H9 (cell line): ENCODE results near the gene VPS54. TPM values are rescaled to one million over a fixed set of nuclear protein-coding genes. Genes with fewer than 3 reads are reported as not detected.

Experiments used
- DNase-seq: peaks from one replicate; pipeline ENCODE4 v3.0.0-alpha.2; 2017
- H2AFZ ChIP-seq: one replicate; pipeline ENCODE4 v1.6.1; 2013; ENCODE audit warnings: mild to moderate bottlenecking, low read length, control low read depth, moderate library complexity
- H2AK5ac ChIP-seq: 2 replicates; pipeline ENCODE4 v1.6.1; 2013; ENCODE audit warnings: low read length, control low read depth, mixed read lengths; ENCODE audit not compliant: insufficient read length
- H2BK120ac ChIP-seq: one replicate; pipeline ENCODE4 v1.6.1; 2013; ENCODE audit warnings: low read depth, mild to moderate bottlenecking, low read length, control low read depth, inconsistent platforms; ENCODE audit not compliant: poor library complexity, severe bottlenecking
- H2BK12ac ChIP-seq: 2 replicates; pipeline ENCODE4 v1.6.1; 2013; ENCODE audit warnings: low read length, control low read depth, mixed read lengths, low read depth; ENCODE audit not compliant: insufficient read length
- H2BK15ac ChIP-seq: 2 replicates; pipeline ENCODE4 v1.6.1; 2013; ENCODE audit warnings: low read depth, low read length, control low read depth
- H2BK20ac ChIP-seq: one replicate; pipeline ENCODE4 v1.6.1; 2013; ENCODE audit warnings: low read depth, mild to moderate bottlenecking, low read length, control low read depth, inconsistent platforms; ENCODE audit not compliant: poor library complexity, severe bottlenecking
- H2BK5ac ChIP-seq: 2 replicates; pipeline ENCODE4 v1.6.1; 2013; ENCODE audit warnings: low read length, control low read depth, mixed read lengths; ENCODE audit not compliant: insufficient read length
- H3K14ac ChIP-seq: 2 replicates; pipeline ENCODE4 v1.6.1; 2013; ENCODE audit warnings: low read length, control low read depth; ENCODE audit not compliant: insufficient read depth
- H3K18ac ChIP-seq: 2 replicates; pipeline ENCODE4 v1.6.1; 2013; ENCODE audit warnings: low read depth, mild to moderate bottlenecking, mixed read lengths, low read length, control low read depth; ENCODE audit not compliant: insufficient read length
- H3K23ac ChIP-seq: 2 replicates; pipeline ENCODE4 v1.6.1; 2013; ENCODE audit warnings: low read length, control low read depth, mixed read lengths, low read depth; ENCODE audit not compliant: insufficient read length
- H3K23me2 ChIP-seq: 2 replicates; pipeline ENCODE4 v1.6.1; 2013; ENCODE audit warnings: low read depth, mild to moderate bottlenecking, mixed read lengths, low read length, control low read depth; ENCODE audit not compliant: insufficient read length, poor library complexity, severe bottlenecking
- H3K27ac ChIP-seq: 2 replicates; pipeline ENCODE4 v1.5.1; 2013; ENCODE audit warnings: low read length, control low read depth, mixed read lengths, low read depth; ENCODE audit not compliant: insufficient read length
- H3K27me3 ChIP-seq: 2 replicates; pipeline ENCODE4 v1.6.1; 2013; ENCODE audit warnings: low read length, control low read depth, inconsistent platforms; ENCODE audit not compliant: insufficient read depth
- H3K4ac ChIP-seq: 2 replicates; pipeline ENCODE4 v1.6.1; 2013; ENCODE audit warnings: low read depth, mild to moderate bottlenecking, control low read depth, inconsistent platforms, low read length, moderate library complexity
- H3K4me1 ChIP-seq: 2 replicates; pipeline ENCODE4 v1.6.1; 2013; ENCODE audit warnings: low read length, control low read depth, inconsistent platforms; ENCODE audit not compliant: insufficient read depth
- H3K4me2 ChIP-seq: 2 replicates; pipeline ENCODE4 v1.6.1; 2013; ENCODE audit warnings: low read length, control low read depth, mixed read lengths; ENCODE audit not compliant: insufficient read length, insufficient read depth
- H3K56ac ChIP-seq: 2 replicates; pipeline ENCODE4 v1.6.1; 2013; ENCODE audit warnings: low read depth, mild to moderate bottlenecking, mixed read lengths, low read length, control low read depth; ENCODE audit not compliant: insufficient read length
- H3K79me1 ChIP-seq: 2 replicates; pipeline ENCODE4 v1.6.1; 2013; ENCODE audit warnings: low read depth, mild to moderate bottlenecking, moderate library complexity, low read length, control low read depth, inconsistent platforms; ENCODE audit not compliant: insufficient read depth, poor library complexity, severe bottlenecking
- H3K79me2 ChIP-seq: 2 replicates; pipeline ENCODE4 v1.6.1; 2013; ENCODE audit warnings: low read length, control low read depth, inconsistent platforms; ENCODE audit not compliant: insufficient read depth
- H3K9ac ChIP-seq: 2 replicates; pipeline ENCODE4 v1.6.1; 2013; ENCODE audit warnings: low read length, control low read depth, mixed read lengths; ENCODE audit not compliant: insufficient read length; ENCODE audit errors: extremely low read depth
- H3K9me3 ChIP-seq: one replicate; pipeline ENCODE4 v1.6.1; 2013; ENCODE audit warnings: low read depth, low read length, inconsistent platforms; ENCODE audit not compliant: control insufficient read depth
- H3T11ph ChIP-seq: one replicate; pipeline ENCODE4 v1.6.1; 2013; ENCODE audit warnings: mild to moderate bottlenecking, low read length, control low read depth, inconsistent platforms
- H4K20me1 ChIP-seq: one replicate; pipeline ENCODE4 v1.6.1; 2013; ENCODE audit not compliant: control insufficient read depth, insufficient read length, insufficient read depth
- H4K5ac ChIP-seq: 2 replicates; pipeline ENCODE4 v1.6.1; 2013; ENCODE audit warnings: low read depth, mild to moderate bottlenecking, mixed read lengths, low read length, control low read depth; ENCODE audit not compliant: insufficient read length
- H4K8ac ChIP-seq: replicated peaks from 2 replicates; pipeline ENCODE4 v1.6.1; 2013; ENCODE audit warnings: low read length, control low read depth, mixed read lengths, low read depth; ENCODE audit not compliant: insufficient read length
- H4K91ac ChIP-seq: 2 replicates; pipeline ENCODE4 v1.6.1; 2013; ENCODE audit warnings: low read depth, mild to moderate bottlenecking, moderate library complexity, mixed read lengths, low read length, control low read depth; ENCODE audit not compliant: insufficient read length
- H3K27ac Mint-ChIP-seq, 3 experiments: 2 replicates in 2 of 3; 3 replicates in 1 of 3; pipeline ENCODE4 v1.8.0; 2020 to 2021; ENCODE audit warnings: mixed read lengths in 3 of 3, mild to moderate bottlenecking in 1 of 3, moderate library complexity in 1 of 3
- H3K27me3 Mint-ChIP-seq: 2 replicates; pipeline ENCODE4 v1.8.0; 2021; ENCODE audit warnings: low read depth, mild to moderate bottlenecking, moderate library complexity, mixed read lengths
- H3K36me3 Mint-ChIP-seq, 3 experiments: 2 replicates in 2 of 3; 3 replicates in 1 of 3; pipeline ENCODE4 v1.8.0; 2020 to 2021; ENCODE audit warnings: low read depth in 3 of 3, mixed read lengths in 3 of 3; ENCODE audit not compliant: insufficient read depth in 1 of 3
- H3K4me1 Mint-ChIP-seq, 2 experiments: 2 replicates each; pipeline ENCODE4 v1.8.0; 2020; ENCODE audit warnings: mixed read lengths in 2 of 2
- H3K4me3 Mint-ChIP-seq, 2 experiments: 2 replicates in 1 of 2; 3 replicates in 1 of 2; pipeline ENCODE4 v1.8.0; 2020 to 2021; ENCODE audit warnings: mild to moderate bottlenecking in 2 of 2, mixed read lengths in 2 of 2, moderate library complexity in 1 of 2
- H3K9me3 Mint-ChIP-seq, 2 experiments: 2 replicates in 1 of 2; 3 replicates in 1 of 2; pipeline ENCODE4 v1.8.0; 2020; ENCODE audit warnings: mild to moderate bottlenecking in 2 of 2, mixed read lengths in 2 of 2, moderate library complexity in 1 of 2
- WGBS: extraction: QIAGEN DNeasy Blood & Tissue Kit; methylation state at CpG from one replicate; pipeline ENCODE4 v1.1.7; 2013; ENCODE audit warnings: missing lambda C conversion rate, low lambda C conversion rate, mixed read lengths; ENCODE audit not compliant: insufficient read length; ENCODE audit errors: extremely low coverage; 5-methylcytosine and 5-hydroxymethylcytosine counted together
- total RNA-seq: library from RNA; stranded (reverse); gene quantifications from 2 replicates; pipeline ENCODE4 v1.2.1, GENCODE V29; 2021
- TF ChIP-seq, protein P1 (sequence below): fragments of 200-600 bp; sonication (generic); conservative IDR thresholded peaks from 3 replicates; pipeline ENCODE4 v1.8.0; 2021; ENCODE audit warnings: antibody characterized with exemption, mild to moderate bottlenecking

Gene VPS54
- total RNA-seq, 1 experiment from 2014 or later, result 13.4 TPM

DNA sequence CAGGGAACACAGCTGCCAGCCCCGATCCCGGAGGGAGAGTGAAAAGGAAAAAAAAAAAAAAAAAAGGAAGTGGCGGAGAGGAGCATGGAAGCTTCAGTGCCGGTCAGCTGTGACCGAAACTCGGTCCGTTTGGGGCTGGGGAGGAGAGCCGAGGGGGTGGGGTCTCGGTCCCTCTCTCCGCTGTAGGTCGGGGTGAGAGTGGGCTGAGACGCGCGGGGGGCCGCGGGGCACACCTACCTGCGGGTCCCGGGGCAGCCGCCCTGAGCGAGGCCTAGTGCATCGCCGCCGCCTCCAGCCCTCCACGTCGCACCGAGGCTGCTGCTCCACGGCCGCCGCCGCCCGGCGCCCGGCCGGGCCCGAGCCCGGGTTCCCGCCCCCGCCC is 536 bp downstream of the VPS54 start:
- peak overlapping the region; percentile 79 for H3K4me2 ChIP-seq
- whole genome bisulfite sequencing, result no CpG with 5 or more reads among the region's 38 CpGs
- H2BK20ac ChIP-seq, result no peak overlapping the region
- H3K36me3 Mint-ChIP-seq, result no peaks in the 10 kb centered on the region
- TF ChIP-seq, protein P1, sequence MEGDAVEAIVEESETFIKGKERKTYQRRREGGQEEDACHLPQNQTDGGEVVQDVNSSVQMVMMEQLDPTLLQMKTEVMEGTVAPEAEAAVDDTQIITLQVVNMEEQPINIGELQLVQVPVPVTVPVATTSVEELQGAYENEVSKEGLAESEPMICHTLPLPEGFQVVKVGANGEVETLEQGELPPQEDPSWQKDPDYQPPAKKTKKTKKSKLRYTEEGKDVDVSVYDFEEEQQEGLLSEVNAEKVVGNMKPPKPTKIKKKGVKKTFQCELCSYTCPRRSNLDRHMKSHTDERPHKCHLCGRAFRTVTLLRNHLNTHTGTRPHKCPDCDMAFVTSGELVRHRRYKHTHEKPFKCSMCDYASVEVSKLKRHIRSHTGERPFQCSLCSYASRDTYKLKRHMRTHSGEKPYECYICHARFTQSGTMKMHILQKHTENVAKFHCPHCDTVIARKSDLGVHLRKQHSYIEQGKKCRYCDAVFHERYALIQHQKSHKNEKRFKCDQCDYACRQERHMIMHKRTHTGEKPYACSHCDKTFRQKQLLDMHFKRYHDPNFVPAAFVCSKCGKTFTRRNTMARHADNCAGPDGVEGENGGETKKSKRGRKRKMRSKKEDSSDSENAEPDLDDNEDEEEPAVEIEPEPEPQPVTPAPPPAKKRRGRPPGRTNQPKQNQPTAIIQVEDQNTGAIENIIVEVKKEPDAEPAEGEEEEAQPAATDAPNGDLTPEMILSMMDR, result no peak
- H3K4me1 ChIP-seq, result no peaks in the 10 kb centered on the region
- H3K56ac ChIP-seq, result no peak overlapping the region
- peaks cover 0 to 3% of the 10 kb centered on the region in 2 experiments; a peak in 2 of 5 replicates for H3K9me3 Mint-ChIP-seq
- no peak overlapping the region for H2BK12ac ChIP-seq
- no peak overlapping the region for H2AK5ac ChIP-seq
- no peak overlapping the region for H2BK120ac ChIP-seq
- no peak overlapping the region for H3T11ph ChIP-seq
- no peak overlapping the region for H3K23ac ChIP-seq
- no peak overlapping the region for H2BK5ac ChIP-seq
- peak overlapping the region; percentile 85 to 91 (median 91) for H3K27ac Mint-ChIP-seq
- no peak overlapping the region for H4K8ac ChIP-seq
- no peaks in the 10 kb centered on the region for H3K9me3 ChIP-seq
- peak overlapping the region; percentile 93 to 95 for H3K4me3 Mint-ChIP-seq
- H3K4me1 Mint-ChIP-seq, result peaks cover 15 to 17% of the 10 kb centered on the region in 2 experiments
- H3K4ac ChIP-seq, result no peak overlapping the region
- H2BK15ac ChIP-seq, result no peak overlapping the region
- no peak for DNase-seq
- H3K18ac ChIP-seq, result no peak overlapping the region
- H3K79me2 ChIP-seq, result peaks cover 3% of the 10 kb centered on the region; the same call in 1 of the 2 replicates
- no peak overlapping the region for H3K27ac ChIP-seq
- H3K9ac ChIP-seq, result peak overlapping the region; percentile 10
- H3K23me2 ChIP-seq, result peaks cover 4% of the 10 kb centered on the region
- no peak overlapping the region; the same call in 1 of the 2 replicates for H3K14ac ChIP-seq
- no peaks in the 10 kb centered on the region for H3K27me3 Mint-ChIP-seq
- H3K27me3 ChIP-seq, result no peaks in the 10 kb centered on the region
- no peak overlapping the region for H4K5ac ChIP-seq
- H3K79me1 ChIP-seq, result no peaks in the 10 kb centered on the region
- H4K20me1 ChIP-seq, result no peaks in the 10 kb centered on the region
- no peak overlapping the region for H4K91ac ChIP-seq
- H2AFZ ChIP-seq, result no peak overlapping the region
